AG10803 (cell line): ENCODE measurements around the gene TMEM132A.

Experiments used
- DNase-seq: peaks from one replicate; pipeline ENCODE4 v3.0.0; 2010; ENCODE audit warnings: low read depth
- H3K4me3 ChIP-seq: 2 replicates; pipeline ENCODE4 v1.5.1; 2011; ENCODE audit warnings: mild to moderate bottlenecking, low read length, control low read depth
- TF ChIP-seq, protein P1 (sequence below): conservative IDR thresholded peaks from 2 replicates; pipeline ENCODE4 v1.5.1; 2011; ENCODE audit warnings: mild to moderate bottlenecking, low read length, control low read depth, inconsistent platforms

Gene TMEM132A

DNA sequence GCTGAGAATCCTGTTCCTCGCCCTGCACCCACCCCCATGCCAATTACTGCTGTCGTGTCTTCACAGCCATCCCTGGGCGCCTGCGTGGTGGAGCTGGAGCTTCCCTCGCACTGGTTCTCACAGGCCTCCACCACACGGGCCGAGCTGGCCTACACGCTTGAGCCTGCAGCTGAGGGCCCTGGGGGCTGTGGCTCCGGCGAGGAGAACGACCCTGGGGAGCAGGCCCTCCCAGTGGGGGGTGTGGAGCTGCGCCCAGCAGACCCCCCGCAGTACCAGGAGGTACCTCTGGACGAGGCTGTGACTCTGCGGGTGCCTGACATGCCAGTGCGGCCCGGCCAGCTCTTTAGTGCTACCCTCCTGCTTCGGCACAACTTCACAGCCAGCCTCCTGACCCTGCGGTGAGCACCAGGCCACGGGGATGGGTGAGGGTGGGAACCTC, 4.3 kb downstream of the TMEM132A start:
- TF ChIP-seq, protein P1, sequence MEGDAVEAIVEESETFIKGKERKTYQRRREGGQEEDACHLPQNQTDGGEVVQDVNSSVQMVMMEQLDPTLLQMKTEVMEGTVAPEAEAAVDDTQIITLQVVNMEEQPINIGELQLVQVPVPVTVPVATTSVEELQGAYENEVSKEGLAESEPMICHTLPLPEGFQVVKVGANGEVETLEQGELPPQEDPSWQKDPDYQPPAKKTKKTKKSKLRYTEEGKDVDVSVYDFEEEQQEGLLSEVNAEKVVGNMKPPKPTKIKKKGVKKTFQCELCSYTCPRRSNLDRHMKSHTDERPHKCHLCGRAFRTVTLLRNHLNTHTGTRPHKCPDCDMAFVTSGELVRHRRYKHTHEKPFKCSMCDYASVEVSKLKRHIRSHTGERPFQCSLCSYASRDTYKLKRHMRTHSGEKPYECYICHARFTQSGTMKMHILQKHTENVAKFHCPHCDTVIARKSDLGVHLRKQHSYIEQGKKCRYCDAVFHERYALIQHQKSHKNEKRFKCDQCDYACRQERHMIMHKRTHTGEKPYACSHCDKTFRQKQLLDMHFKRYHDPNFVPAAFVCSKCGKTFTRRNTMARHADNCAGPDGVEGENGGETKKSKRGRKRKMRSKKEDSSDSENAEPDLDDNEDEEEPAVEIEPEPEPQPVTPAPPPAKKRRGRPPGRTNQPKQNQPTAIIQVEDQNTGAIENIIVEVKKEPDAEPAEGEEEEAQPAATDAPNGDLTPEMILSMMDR, result no peak
- H3K4me3 ChIP-seq, result no peak overlapping the region
- DNase-seq, result no peak

DNA sequence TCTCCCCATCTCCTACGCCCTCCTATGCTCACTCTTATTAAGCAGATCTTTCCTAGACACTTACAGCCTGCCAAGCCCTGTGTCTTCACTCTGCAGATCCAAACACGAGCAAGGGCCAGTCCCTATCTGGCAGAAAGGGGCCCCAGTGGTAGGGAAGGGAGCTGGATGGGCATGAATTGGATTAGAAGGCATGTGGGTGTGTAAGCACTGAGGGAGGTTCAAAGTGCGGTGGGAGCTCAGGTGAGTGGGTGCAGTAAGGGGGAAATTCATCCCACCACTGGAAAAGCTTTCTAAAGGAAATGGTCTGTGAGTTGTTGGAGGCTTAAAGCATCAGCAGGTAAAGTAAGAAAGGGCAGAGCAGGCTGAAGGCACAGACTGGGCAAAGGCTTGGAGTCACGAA, 5.5 kb downstream of the TMEM132A start:
- no peak for DNase-seq
- H3K4me3 ChIP-seq, result no peak overlapping the region

DNA sequence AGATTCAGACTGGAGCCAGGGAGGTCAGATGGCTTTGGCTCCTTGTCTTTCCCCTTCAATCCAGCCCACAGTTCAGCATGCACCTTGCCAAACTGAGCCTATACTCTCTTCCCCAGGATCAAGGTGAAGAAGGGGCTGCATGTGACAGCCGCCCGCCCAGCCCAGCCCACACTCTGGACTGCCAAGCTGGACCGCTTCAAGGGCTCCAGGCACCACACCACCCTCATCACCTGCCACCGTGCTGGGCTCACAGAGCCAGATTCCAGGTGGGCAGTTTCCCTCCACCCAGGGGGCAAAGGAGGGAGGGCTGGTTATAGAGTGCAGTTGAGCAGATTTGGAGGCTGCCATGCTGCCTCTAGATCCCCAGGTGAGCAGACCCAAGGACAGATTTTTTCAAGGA, 6.1 kb downstream of the TMEM132A start:
- no peak overlapping the region for H3K4me3 ChIP-seq
- DNase-seq, result no peak
- TF ChIP-seq, protein P1, result no peak

More for the DNA sequence above, 5.5 kb downstream of the TMEM132A start:
- TF ChIP-seq, protein P1, result no peak

DNA sequence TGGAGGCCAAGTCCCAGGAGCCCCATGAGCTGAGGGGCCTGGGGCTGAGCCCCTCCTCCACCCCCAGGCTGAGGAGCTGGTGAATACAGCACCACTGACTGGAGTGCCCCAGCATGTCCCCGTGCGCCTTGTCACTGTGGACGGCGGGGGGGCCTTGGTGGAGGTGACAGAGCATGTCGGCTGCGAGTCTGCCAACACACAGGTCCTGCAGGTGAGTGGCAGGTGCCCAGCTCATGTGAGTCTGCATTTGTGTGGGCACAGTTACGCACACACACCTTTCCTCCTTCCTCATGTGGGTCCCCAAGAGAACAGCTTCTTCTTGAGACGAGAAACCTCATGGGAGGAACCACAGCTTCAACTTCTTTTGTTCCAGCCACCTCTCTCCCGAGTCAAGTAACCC, 7.7 kb downstream of the TMEM132A start:
- TF ChIP-seq, protein P1, result no peak
- H3K4me3 ChIP-seq, result no peak overlapping the region
- DNase-seq, result no peak

DNA sequence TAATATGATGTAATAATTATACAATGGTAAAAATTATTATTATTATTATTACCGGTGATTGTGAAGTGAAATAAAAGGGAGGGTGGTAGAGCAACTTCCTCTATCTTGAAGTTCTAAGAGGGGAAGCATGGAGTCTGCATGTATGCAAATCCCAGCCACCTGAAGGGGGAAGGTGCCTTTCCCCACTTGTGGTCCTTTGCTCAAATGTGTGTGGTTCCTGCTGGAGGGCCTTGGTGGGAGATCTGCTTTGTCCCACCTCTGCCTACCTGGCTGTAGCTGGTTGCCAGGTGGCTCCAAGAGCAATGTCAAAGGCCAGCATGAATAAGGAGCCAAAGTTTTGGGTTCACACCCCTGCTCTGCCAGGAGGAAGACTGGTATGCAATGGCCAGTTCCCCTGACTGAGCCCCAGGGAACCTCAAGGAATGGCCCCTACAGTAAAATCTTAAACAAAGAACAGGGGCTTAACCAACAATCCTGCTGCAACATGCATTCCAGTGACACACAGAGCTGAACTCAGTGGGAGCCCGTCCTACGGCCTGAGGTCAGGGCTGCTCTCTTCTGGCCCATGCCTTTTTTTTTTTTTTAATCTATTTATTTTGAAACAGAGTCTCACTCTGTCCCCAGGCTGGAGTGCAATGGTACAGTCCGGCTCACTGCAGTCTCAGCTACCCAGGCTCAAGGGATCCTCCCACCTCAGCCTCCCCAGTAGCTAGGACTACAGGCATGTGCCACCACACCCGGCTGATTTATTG, 8.5 kb downstream of the TMEM132A start:
- H3K4me3 ChIP-seq, result no peak overlapping the region
- DNase-seq, result no peak
- TF ChIP-seq, protein P1, result no peak

DNA sequence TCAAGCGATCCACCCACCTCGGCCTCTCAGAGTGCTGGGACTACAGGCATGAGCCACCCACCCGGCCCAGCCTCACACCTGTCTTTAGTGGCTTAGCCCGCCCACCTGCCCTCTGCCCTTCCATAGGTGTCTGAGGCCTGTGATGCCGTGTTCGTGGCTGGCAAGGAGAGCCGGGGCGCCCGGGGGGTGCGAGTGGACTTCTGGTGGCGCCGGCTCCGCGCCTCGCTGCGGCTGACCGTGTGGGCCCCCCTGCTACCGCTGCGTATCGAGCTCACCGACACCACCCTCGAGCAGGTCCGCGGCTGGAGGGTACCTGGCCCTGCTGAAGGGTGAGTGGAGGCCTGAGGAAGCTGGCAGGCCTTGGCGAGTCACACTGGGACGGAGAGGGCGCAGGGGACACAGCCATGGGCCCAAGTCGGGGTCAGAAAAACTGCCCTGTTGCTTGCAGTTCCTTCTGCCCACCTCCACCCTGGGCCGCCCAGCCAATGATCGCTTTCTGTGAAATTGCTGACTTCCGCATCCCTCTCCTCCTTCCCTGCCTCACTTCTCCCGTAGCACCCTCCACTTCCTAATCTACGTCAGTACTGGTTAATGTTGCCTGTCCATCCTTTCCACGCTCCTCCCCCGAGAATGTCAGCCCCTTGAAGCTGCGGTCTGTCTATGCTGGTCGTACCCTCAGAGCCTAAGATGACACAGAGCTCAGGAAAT, 9.3 kb downstream of the TMEM132A start:
- no peak for DNase-seq
- TF ChIP-seq, protein P1, result no peak
- no peak overlapping the region for H3K4me3 ChIP-seq
